ENCODE measurements around the gene SUPV3L1.
"Not testable (repeated sequence)": the region's sequence is repeated elsewhere in the genome, so short reads cannot be mapped to it uniquely, and the experiment has no call there.

- not testable (repeated sequence) for TF ChIP-seq CTCF, EP300 (IDR thresholded peaks at IDR 0.05)
These were observed 4.7 kb upstream of the SUPV3L1 start for GRCh38 chr10:69175326-69175725.

Measured in tibial nerve (tissue), 4 donors.